ENCODE measurements around the gene ADAMTS17.

DNA sequence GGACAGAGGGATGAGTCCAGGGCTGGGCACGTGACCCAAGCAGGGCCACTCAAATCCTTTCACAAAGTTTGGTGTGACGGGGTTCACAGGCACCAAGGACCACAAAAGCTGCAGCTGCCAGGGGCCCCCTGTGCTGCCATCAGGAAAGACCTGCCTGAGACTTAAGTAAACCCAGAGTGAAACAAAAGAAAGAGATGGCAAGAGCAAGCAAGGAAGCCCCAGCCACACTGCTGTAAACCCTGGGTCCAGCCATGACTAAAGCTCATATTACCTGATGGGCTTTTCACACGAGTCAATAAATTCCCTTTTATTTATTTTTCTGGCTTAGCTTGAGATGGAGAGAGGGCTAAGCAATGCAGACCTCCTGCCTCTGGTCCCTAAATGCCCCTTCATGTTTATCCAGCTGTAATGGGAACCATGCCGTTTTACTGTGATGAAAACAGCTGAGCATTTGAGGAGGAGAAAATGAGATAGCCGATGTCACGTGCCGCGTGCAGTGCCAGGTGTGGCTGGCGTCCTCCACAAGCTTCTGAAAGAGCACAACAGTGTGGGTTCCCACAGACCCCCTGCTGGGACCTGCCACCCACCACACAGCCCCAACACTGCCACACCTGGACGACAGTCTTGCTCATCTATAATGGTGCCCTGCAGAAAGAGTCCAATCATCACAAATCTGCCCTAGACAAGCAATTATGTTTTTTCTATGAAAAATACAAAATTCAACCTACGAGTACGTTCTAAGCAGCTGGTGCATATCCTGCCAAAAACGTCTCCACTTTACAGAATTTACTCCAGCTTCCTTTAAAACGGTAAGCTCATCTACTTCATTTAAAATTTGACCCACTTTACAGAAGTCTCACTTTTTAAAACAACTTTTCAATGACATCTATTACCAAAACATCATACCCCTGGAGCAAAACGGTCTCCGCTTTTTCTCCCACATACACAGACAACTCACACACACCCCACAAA lies 34.2 kb downstream of the ADAMTS17 start:
- TF ChIP-seq ZFP30 (CRISPR knock-in tag; IDR thresholded peaks at IDR 0.05; ENCODE audit: borderline replicate concordance) (no peak), ZNF354B (CRISPR knock-in tag; IDR thresholded peaks at IDR 0.05) (no peak), ZNF830 (CRISPR knock-in tag; IDR thresholded peaks at IDR 0.05) (no peak), ZNF311 (CRISPR knock-in tag; IDR thresholded peaks at IDR 0.05) (no peak)
- TF ChIP-seq, protein P1, sequence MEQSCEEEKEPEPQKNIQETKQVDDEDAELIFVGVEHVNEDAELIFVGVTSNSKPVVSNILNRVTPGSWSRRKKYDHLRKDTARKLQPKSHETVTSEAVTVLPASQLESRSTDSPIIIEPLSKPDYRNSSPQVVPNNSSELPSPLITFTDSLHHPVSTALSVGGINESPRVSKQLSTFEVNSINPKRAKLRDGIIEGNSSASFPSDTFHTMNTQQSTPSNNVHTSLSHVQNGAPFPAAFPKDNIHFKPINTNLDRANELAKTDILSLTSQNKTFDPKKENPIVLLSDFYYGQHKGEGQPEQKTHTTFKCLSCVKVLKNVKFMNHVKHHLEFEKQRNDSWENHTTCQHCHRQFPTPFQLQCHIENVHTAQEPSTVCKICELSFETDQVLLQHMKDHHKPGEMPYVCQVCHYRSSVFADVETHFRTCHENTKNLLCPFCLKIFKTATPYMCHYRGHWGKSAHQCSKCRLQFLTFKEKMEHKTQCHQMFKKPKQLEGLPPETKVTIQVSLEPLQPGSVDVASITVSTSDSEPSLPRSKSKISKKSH (CRISPR knock-in tag; IDR thresholded peaks at IDR 0.05): no peak
- TF ChIP-seq, protein P2, sequence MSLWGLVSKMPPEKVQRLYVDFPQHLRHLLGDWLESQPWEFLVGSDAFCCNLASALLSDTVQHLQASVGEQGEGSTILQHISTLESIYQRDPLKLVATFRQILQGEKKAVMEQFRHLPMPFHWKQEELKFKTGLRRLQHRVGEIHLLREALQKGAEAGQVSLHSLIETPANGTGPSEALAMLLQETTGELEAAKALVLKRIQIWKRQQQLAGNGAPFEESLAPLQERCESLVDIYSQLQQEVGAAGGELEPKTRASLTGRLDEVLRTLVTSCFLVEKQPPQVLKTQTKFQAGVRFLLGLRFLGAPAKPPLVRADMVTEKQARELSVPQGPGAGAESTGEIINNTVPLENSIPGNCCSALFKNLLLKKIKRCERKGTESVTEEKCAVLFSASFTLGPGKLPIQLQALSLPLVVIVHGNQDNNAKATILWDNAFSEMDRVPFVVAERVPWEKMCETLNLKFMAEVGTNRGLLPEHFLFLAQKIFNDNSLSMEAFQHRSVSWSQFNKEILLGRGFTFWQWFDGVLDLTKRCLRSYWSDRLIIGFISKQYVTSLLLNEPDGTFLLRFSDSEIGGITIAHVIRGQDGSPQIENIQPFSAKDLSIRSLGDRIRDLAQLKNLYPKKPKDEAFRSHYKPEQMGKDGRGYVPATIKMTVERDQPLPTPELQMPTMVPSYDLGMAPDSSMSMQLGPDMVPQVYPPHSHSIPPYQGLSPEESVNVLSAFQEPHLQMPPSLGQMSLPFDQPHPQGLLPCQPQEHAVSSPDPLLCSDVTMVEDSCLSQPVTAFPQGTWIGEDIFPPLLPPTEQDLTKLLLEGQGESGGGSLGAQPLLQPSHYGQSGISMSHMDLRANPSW (CRISPR knock-in tag; IDR thresholded peaks at IDR 0.05): no peak
- TF ChIP-seq, protein P3, sequence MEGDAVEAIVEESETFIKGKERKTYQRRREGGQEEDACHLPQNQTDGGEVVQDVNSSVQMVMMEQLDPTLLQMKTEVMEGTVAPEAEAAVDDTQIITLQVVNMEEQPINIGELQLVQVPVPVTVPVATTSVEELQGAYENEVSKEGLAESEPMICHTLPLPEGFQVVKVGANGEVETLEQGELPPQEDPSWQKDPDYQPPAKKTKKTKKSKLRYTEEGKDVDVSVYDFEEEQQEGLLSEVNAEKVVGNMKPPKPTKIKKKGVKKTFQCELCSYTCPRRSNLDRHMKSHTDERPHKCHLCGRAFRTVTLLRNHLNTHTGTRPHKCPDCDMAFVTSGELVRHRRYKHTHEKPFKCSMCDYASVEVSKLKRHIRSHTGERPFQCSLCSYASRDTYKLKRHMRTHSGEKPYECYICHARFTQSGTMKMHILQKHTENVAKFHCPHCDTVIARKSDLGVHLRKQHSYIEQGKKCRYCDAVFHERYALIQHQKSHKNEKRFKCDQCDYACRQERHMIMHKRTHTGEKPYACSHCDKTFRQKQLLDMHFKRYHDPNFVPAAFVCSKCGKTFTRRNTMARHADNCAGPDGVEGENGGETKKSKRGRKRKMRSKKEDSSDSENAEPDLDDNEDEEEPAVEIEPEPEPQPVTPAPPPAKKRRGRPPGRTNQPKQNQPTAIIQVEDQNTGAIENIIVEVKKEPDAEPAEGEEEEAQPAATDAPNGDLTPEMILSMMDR (IDR thresholded peaks at IDR 0.05 in 2 of 3, conservative IDR thresholded peaks at IDR 0.05 in 1 of 3; ENCODE audit: insufficient read depth in 2 of 3, low read depth in 1 of 3, low read length in 3 of 3): no peak
